Lower lobe of right lung (tissue), 2 donors: ENCODE data around the gene CABLES1. TPM values are rescaled to one million over a fixed set of nuclear protein-coding genes. Genes with fewer than 3 reads are reported as not detected.
A peak's percentile ranks its signal among the peaks of the same experiment; 100 is the strongest.

ENCODE experiments used
- ATAC-seq, 2 donors: fragments of 200-7000 bp; cut with Tn5 transposase; one replicate each; pipeline ENCODE4 v1.9.1; 2020 to 2022; ENCODE audit warnings: mild to moderate bottlenecking in 2 of 2, moderate library complexity in 2 of 2
- DNase-seq: peaks from one replicate; pipeline ENCODE4 v3.0.0-alpha.2; 2020
- H3K27ac ChIP-seq: fragments of 200-600 bp; one replicate; pipeline ENCODE4 v1.8.0; 2022
- H3K27me3 ChIP-seq: fragments of 200-600 bp; one replicate; pipeline ENCODE4 v1.8.0; 2022; ENCODE audit warnings: low read depth
- H3K36me3 ChIP-seq: fragments of 200-600 bp; one replicate; pipeline ENCODE4 v1.8.0; 2022; ENCODE audit warnings: mild to moderate bottlenecking
- H3K4me1 ChIP-seq: fragments of 200-600 bp; one replicate; pipeline ENCODE4 v1.8.0; 2022
- H3K4me3 ChIP-seq: fragments of 200-600 bp; one replicate; pipeline ENCODE4 v1.8.0; 2022; ENCODE audit warnings: mild to moderate bottlenecking
- H3K9me3 ChIP-seq: fragments of 200-600 bp; one replicate; pipeline ENCODE4 v1.8.0; 2022
- CTCF ChIP-seq: fragments of 200-600 bp; IDR thresholded peaks from one replicate; pipeline ENCODE4 v1.8.0; 2022; ENCODE audit warnings: antibody characterized with exemption, mild to moderate bottlenecking
- intact Hi-C: fragments of 100-400 bp; cut with DNase I; formaldehyde crosslinking; loops from one replicate; pipeline ENCODE4 v1.11.0; 2022
- total RNA-seq: library from RNA; stranded (reverse); fragmentation: NEBNext Ultra II Directional; extraction: Animal tissue kit (Norgen Biotek cat#: 25700); gene quantifications from one replicate; pipeline ENCODE4 v1.2.1, GENCODE V29; 2021
- donor health status: DM: no; HTN: yes; CAD: no; lungs with severe emphysema.

CABLES1 gene
- total RNA-seq, 1 donor from 2014 or later, result 44.2 TPM

- H3K4me3 ChIP-seq, result no peak overlapping the region
- intact Hi-C loops, result no loop called here
- no peaks in the 10 kb centered on the region for H3K27me3 ChIP-seq
- H3K36me3 ChIP-seq, result no peaks in the 10 kb centered on the region
- TF ChIP-seq CTCF, result no peak
- peak overlapping the region; percentile 77 for H3K27ac ChIP-seq
- no peaks in the 10 kb centered on the region for H3K9me3 ChIP-seq
- ATAC-seq, result no peak
- peaks cover 12% of the 10 kb centered on the region for H3K4me1 ChIP-seq
- DNase-seq, result no peak
Observed at GRCh38 chr18:23102493-23103261, 32.6 kb upstream of the CABLES1 start.

GRCh38 chr18:23103449-23103848 is 31.8 kb upstream of the CABLES1 start:
- intact Hi-C loops, result no loop called here
- H3K4me3 ChIP-seq, result no peak overlapping the region
- H3K36me3 ChIP-seq, result no peaks in the 10 kb centered on the region
- H3K27ac ChIP-seq, result no peak overlapping the region
- DNase-seq (no peak), ATAC-seq (no peak)
- H3K27me3 ChIP-seq, result no peaks in the 10 kb centered on the region
- no peak for TF ChIP-seq CTCF
- no peaks in the 10 kb centered on the region for H3K9me3 ChIP-seq
- peaks cover 12% of the 10 kb centered on the region for H3K4me1 ChIP-seq

GRCh38 chr18:23105030-23105429 is 30.3 kb upstream of the CABLES1 start:
- DNase-seq (no peak), ATAC-seq (no peak)
- Histone ChIP-seq H3K27ac (no peak overlapping the region), H3K27me3 (no peaks in the 10 kb centered on the region), H3K9me3 (no peaks in the 10 kb centered on the region), H3K4me3 (no peak overlapping the region), H3K36me3 (no peaks in the 10 kb centered on the region), H3K4me1 (peaks cover 12% of the 10 kb centered on the region)
- TF ChIP-seq CTCF, result no peak
- intact Hi-C loops, result no loop called here

- no peak overlapping the region for H3K27ac ChIP-seq
- H3K9me3 ChIP-seq, result no peaks in the 10 kb centered on the region
- H3K36me3 ChIP-seq, result no peaks in the 10 kb centered on the region
- H3K4me3 ChIP-seq, result no peak overlapping the region
- no peaks in the 10 kb centered on the region for H3K27me3 ChIP-seq
- peaks cover 12% of the 10 kb centered on the region for H3K4me1 ChIP-seq
- ATAC-seq, result peak; percentile 20 to 66
- no peak for TF ChIP-seq CTCF
- intact Hi-C loops, result no loop called here
- no peak for DNase-seq
Observed at GRCh38 chr18:23105581-23106219, 29.6 kb upstream of the CABLES1 start.

- no peak overlapping the region for H3K27ac ChIP-seq
- intact Hi-C loops, result no loop called here
- TF ChIP-seq CTCF, result no peak
- DNase-seq (no peak), ATAC-seq (no peak)
- no peaks in the 10 kb centered on the region for H3K27me3 ChIP-seq
- H3K36me3 ChIP-seq, result no peaks in the 10 kb centered on the region
- H3K9me3 ChIP-seq, result no peaks in the 10 kb centered on the region
- H3K4me3 ChIP-seq, result no peak overlapping the region
- H3K4me1 ChIP-seq, result peaks cover 12% of the 10 kb centered on the region
Observed at GRCh38 chr18:23106575-23106974, 28.7 kb upstream of the CABLES1 start.
